H1 (cell line): ENCODE results near the gene AMOTL2.

Source experiments
- BRCA1 ChIP-seq: IDR thresholded peaks from 2 replicates; pipeline ENCODE4 v1.6.1; 2012; ENCODE audit warnings: low read depth, low read length, improper control_type of control experiment
- CEBPB ChIP-seq: IDR thresholded peaks from 2 replicates; pipeline ENCODE4 v1.6.1; 2012; ENCODE audit warnings: low read depth, low read length
- CHD2 ChIP-seq: IDR thresholded peaks from 2 replicates; pipeline ENCODE4 v1.6.1; 2012; ENCODE audit warnings: low read length, improper control_type of control experiment
- E2F6 ChIP-seq: IDR thresholded peaks from 2 replicates; pipeline ENCODE4 v1.6.1; 2012; ENCODE audit warnings: inconsistent platforms
- EGR1 ChIP-seq: IDR thresholded peaks from 2 replicates; pipeline ENCODE4 v1.6.1; 2011; ENCODE audit warnings: low read depth, low read length, borderline replicate concordance
- HDAC6 ChIP-seq: IDR thresholded peaks from one replicate; pipeline ENCODE4 v1.7.1; 2012; ENCODE audit warnings: low read depth, mild to moderate bottlenecking, inconsistent platforms, low read length, moderate library complexity
- JUND ChIP-seq: IDR thresholded peaks from 2 replicates; pipeline ENCODE4 v1.6.1; 2011; ENCODE audit warnings: mild to moderate bottlenecking, improper control_type of control experiment, low read length
- POLR2A ChIP-seq, 2 experiments: IDR thresholded peaks; 1 replicate in 1 of 2; 2 replicates in 1 of 2; pipeline ENCODE4 v1.6.1; 2011; ENCODE audit warnings: low read depth in 2 of 2, low read length in 2 of 2, mild to moderate bottlenecking in 2 of 2; ENCODE audit errors: control extremely low read depth in 1 of 2
- POLR2AphosphoS5 ChIP-seq: IDR thresholded peaks from 2 replicates; pipeline ENCODE4 v1.6.1; 2011; ENCODE audit warnings: low read depth, low read length
- RAD21 ChIP-seq, 2 experiments: IDR thresholded peaks in 1 of 2; conservative IDR thresholded peaks in 1 of 2; 2 replicates each; pipeline ENCODE4 v1.6.1; 2011; ENCODE audit warnings: low read depth in 2 of 2, low read length in 2 of 2, improper control_type of control experiment in 1 of 2, inconsistent platforms in 1 of 2, mild to moderate bottlenecking in 1 of 2, moderate library complexity in 1 of 2
- SP1 ChIP-seq: IDR thresholded peaks from 2 replicates; pipeline ENCODE4 v1.6.1; 2011; ENCODE audit warnings: low read depth, low read length
- TCF12 ChIP-seq: IDR thresholded peaks from 2 replicates; pipeline ENCODE4 v1.6.1; 2011; ENCODE audit warnings: low read depth, mild to moderate bottlenecking, low read length
- ZNF274 ChIP-seq: IDR thresholded peaks from 2 replicates; pipeline ENCODE4 v1.7.0; 2012; ENCODE audit warnings: low read length, borderline replicate concordance; ENCODE audit errors: extremely low read depth
- TF ChIP-seq, protein P1 (sequence below), 3 experiments: IDR thresholded peaks; 1 replicate in 2 of 3; 2 replicates in 1 of 3; pipeline versions ENCODE4 v1.5.1 to v1.6.1; 2011; ENCODE audit warnings: low read length in 3 of 3, mild to moderate bottlenecking in 3 of 3, inconsistent platforms in 2 of 3, low read depth in 1 of 3, moderate library complexity in 1 of 3; ENCODE audit not compliant: insufficient read depth in 1 of 3; ENCODE audit errors: control extremely low read depth in 1 of 3

- TF ChIP-seq HDAC6 = no peak
- no peak for TF ChIP-seq POLR2AphosphoS5
- TF ChIP-seq, protein P1, sequence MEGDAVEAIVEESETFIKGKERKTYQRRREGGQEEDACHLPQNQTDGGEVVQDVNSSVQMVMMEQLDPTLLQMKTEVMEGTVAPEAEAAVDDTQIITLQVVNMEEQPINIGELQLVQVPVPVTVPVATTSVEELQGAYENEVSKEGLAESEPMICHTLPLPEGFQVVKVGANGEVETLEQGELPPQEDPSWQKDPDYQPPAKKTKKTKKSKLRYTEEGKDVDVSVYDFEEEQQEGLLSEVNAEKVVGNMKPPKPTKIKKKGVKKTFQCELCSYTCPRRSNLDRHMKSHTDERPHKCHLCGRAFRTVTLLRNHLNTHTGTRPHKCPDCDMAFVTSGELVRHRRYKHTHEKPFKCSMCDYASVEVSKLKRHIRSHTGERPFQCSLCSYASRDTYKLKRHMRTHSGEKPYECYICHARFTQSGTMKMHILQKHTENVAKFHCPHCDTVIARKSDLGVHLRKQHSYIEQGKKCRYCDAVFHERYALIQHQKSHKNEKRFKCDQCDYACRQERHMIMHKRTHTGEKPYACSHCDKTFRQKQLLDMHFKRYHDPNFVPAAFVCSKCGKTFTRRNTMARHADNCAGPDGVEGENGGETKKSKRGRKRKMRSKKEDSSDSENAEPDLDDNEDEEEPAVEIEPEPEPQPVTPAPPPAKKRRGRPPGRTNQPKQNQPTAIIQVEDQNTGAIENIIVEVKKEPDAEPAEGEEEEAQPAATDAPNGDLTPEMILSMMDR (IDR thresholded peaks at IDR 0.05; ENCODE audit: control extremely low read depth in 1 of 3, insufficient read depth in 1 of 3, low read depth in 1 of 3, low read length in 3 of 3) = no peak
- TF ChIP-seq BRCA1 = no peak
- no peak for TF ChIP-seq E2F6
- TF ChIP-seq EGR1 = no peak
- TF ChIP-seq RAD21 (IDR thresholded peaks at IDR 0.05 in 1 of 2, conservative IDR thresholded peaks at IDR 0.05 in 1 of 2; ENCODE audit: low read depth in 2 of 2, low read length in 2 of 2) = no peak
- no peak for TF ChIP-seq JUND
- TF ChIP-seq SP1 = no peak
- no peak for TF ChIP-seq CHD2
- TF ChIP-seq ZNF274 = no peak
- TF ChIP-seq POLR2A (IDR thresholded peaks at IDR 0.05; ENCODE audit: control extremely low read depth in 1 of 2, low read depth in 2 of 2, low read length in 2 of 2) = no peak
- no peak for TF ChIP-seq CEBPB
- no peak for TF ChIP-seq TCF12
These were observed 24.0 kb downstream of the AMOTL2 start for GRCh38 chr3:134350266-134350665.
